H1 (cell line): ENCODE measurements around the gene ASPDH. TPM values are rescaled to one million over a fixed set of nuclear protein-coding genes. Genes with fewer than 3 reads are reported as not detected.

ENCODE experiments used
- BACH1 ChIP-seq: IDR thresholded peaks from 2 replicates; pipeline ENCODE4 v1.6.1; 2012; ENCODE audit warnings: low read length, improper control_type of control experiment
- BCL11A ChIP-seq, 2 experiments: IDR thresholded peaks; one replicate each; pipeline ENCODE4 v1.6.1; 2011; ENCODE audit warnings: low read depth in 2 of 2, low read length in 2 of 2, mild to moderate bottlenecking in 2 of 2
- BRCA1 ChIP-seq: IDR thresholded peaks from 2 replicates; pipeline ENCODE4 v1.6.1; 2012; ENCODE audit warnings: low read depth, low read length, improper control_type of control experiment
- CBX5 ChIP-seq: fragments of 300-800, 300-1000 bp; sonication (generic); IDR thresholded peaks from 2 replicates; pipeline ENCODE4 v1.7.1; 2016; ENCODE audit warnings: antibody characterized with exemption, low read length, low read depth
- EZH2 ChIP-seq: fragments of 200-600 bp; sonication (generic); IDR thresholded peaks from 2 replicates; pipeline ENCODE4 v1.7.1; 2012; ENCODE audit warnings: low read depth, mild to moderate bottlenecking, moderate library complexity, low read length, inconsistent platforms; ENCODE audit not compliant: severe bottlenecking
- GTF2F1 ChIP-seq: IDR thresholded peaks from 2 replicates; pipeline ENCODE4 v1.6.1; 2012; ENCODE audit warnings: low read depth, low read length, improper control_type of control experiment, borderline replicate concordance
- KDM5A ChIP-seq: fragments of 200-600 bp; IDR thresholded peaks from 2 replicates; pipeline ENCODE4 v1.7.1; 2012; ENCODE audit warnings: mild to moderate bottlenecking, low read length, inconsistent platforms, mixed read lengths
- PHF8 ChIP-seq: fragments of 200-600 bp; sonication (generic); conservative IDR thresholded peaks from 2 replicates; pipeline ENCODE4 v1.7.1; 2012; ENCODE audit warnings: low read depth, mild to moderate bottlenecking, inconsistent platforms, low read length, moderate library complexity
- POLR2A ChIP-seq, 2 experiments: IDR thresholded peaks; 1 replicate in 1 of 2; 2 replicates in 1 of 2; pipeline ENCODE4 v1.6.1; 2011; ENCODE audit warnings: low read depth in 2 of 2, low read length in 2 of 2, mild to moderate bottlenecking in 2 of 2; ENCODE audit errors: control extremely low read depth in 1 of 2
- RXRA ChIP-seq: IDR thresholded peaks from 2 replicates; pipeline ENCODE4 v1.6.1; 2011; ENCODE audit warnings: low read depth, mild to moderate bottlenecking, low read length, moderate library complexity; ENCODE audit not compliant: insufficient read depth
- SIRT6 ChIP-seq: IDR thresholded peaks from one replicate; pipeline ENCODE4 v1.7.1; 2012; ENCODE audit warnings: low read length, inconsistent platforms
- SIX5 ChIP-seq: IDR thresholded peaks from 2 replicates; pipeline ENCODE4 v1.6.1; 2011; ENCODE audit warnings: mild to moderate bottlenecking, low read depth, low read length
- TCF12 ChIP-seq: IDR thresholded peaks from 2 replicates; pipeline ENCODE4 v1.6.1; 2011; ENCODE audit warnings: low read depth, mild to moderate bottlenecking, low read length
- polyA plus RNA-seq, 7 experiments: library from polyadenylated mRNA; depleted of rRNA in 3 of 7; stranded (reverse) in 5 of 7; unstranded in 2 of 7; fragments of >200 nt in 5 of 7; fragments of 200-250 nt in 2 of 7; gene quantifications; 1 replicate in 5 of 7; 2 replicates in 1 of 7; 4 replicates in 1 of 7; pipeline versions ENCODE4 v1.2.1 to v1.2.3, GENCODE V29; 2011 to 2013; ENCODE audit warnings: missing spikeins in 2 of 7, mixed read lengths in 2 of 7
- total RNA-seq: library from RNA; stranded (reverse); fragmentation: NEBNext Ultra II Directional; extraction: Animal tissue kit (Norgen Biotek cat#: 25700); gene quantifications from 2 replicates; pipeline ENCODE4 v1.2.1, GENCODE V29; 2021
- TF ChIP-seq, protein P1 (sequence below): IDR thresholded peaks from 2 replicates; pipeline ENCODE4 v1.6.1; 2012; ENCODE audit warnings: inconsistent platforms
- TF ChIP-seq, protein P2 (sequence below): IDR thresholded peaks from 2 replicates; pipeline ENCODE4 v1.6.1; 2012; ENCODE audit warnings: low read length, inconsistent platforms

ASPDH gene
- total and polyA plus RNA-seq, 2 of the 8 experiments (the other 6 are each of a cell fraction or from before 2014, with no cell fraction given) = not detected

DNA sequence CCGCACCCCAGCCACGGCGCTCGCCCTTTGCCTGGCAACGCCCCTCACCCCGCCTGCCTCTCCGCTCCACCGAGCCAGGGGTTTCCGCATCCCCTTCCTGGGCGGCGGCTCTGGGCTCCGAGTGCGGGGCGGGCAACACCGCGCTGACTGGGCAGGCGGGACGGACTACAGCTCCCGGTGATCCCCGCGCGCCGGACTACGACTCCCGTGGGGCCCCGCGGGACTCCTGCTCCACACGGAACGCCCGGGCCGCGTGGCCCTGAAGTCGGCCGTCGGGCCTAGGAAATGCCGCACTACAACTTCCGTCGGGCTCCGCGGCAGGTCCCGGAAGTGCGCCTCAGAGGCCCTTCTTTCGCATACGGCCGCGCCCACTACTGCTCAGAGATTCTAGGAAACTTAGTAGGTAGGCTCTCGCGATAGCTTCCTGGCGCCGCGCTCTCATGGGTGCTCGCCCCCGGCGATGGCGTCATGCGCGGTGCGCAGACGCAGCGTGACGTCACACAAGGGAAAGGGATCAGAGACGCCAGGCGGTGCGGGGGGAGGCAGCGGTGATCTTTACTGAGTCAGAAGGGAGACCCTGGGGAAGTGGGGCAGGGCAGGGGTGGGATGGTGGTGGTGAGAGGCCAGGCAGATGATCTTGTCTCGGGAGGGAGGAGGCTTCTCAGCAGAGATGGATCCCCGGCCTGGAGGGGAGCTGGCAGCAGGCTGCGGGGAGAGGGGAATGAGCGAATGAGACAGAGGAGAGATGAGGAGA lies 2.5 kb downstream of the ASPDH start, which contains the start of gene JOSD2 (continued):
- peak; percentile 79 for TF ChIP-seq SIX5
- TF ChIP-seq RXRA = no peak
- TF ChIP-seq, protein P1, sequence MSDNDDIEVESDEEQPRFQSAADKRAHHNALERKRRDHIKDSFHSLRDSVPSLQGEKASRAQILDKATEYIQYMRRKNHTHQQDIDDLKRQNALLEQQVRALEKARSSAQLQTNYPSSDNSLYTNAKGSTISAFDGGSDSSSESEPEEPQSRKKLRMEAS = peak; percentile 84
- TF ChIP-seq GTF2F1 = peak; percentile 73; the same call in 1 of the 2 replicates
- no peak for TF ChIP-seq BCL11A (IDR thresholded peaks at IDR 0.05; ENCODE audit: low read depth in 2 of 2, low read length in 2 of 2)
- no peak for TF ChIP-seq SIRT6
- peak; percentile 91 for TF ChIP-seq BRCA1
- TF ChIP-seq EZH2 = no peak
- no peak for TF ChIP-seq CBX5
- TF ChIP-seq, protein P2, sequence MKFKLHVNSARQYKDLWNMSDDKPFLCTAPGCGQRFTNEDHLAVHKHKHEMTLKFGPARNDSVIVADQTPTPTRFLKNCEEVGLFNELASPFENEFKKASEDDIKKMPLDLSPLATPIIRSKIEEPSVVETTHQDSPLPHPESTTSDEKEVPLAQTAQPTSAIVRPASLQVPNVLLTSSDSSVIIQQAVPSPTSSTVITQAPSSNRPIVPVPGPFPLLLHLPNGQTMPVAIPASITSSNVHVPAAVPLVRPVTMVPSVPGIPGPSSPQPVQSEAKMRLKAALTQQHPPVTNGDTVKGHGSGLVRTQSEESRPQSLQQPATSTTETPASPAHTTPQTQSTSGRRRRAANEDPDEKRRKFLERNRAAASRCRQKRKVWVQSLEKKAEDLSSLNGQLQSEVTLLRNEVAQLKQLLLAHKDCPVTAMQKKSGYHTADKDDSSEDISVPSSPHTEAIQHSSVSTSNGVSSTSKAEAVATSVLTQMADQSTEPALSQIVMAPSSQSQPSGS = peak; percentile 93
- no peak for TF ChIP-seq TCF12
- 0 out of 2 replicates have a peak, but pooled peaks have one; percentile 3 for TF ChIP-seq PHF8
- TF ChIP-seq KDM5A = no peak
- TF ChIP-seq POLR2A (IDR thresholded peaks at IDR 0.05; ENCODE audit: control extremely low read depth in 1 of 2, low read depth in 2 of 2, low read length in 2 of 2) = no peak
- TF ChIP-seq BACH1 = peak; percentile 90
